Testis (tissue), 5 donors: ENCODE results near the gene KPRP. TPM values are rescaled to one million over a fixed set of nuclear protein-coding genes. Genes with fewer than 3 reads are reported as not detected.

Source experiments
- DNase-seq: peaks from one replicate; pipeline ENCODE4 v3.0.0-alpha.2; 2019
- H3K27ac ChIP-seq, 2 donors: fragments of 200-600 bp; sonication (generic); one replicate each; pipeline ENCODE4 v1.5.1; 2019
- H3K27me3 ChIP-seq: fragments of 200-600 bp; sonication (generic); one replicate; pipeline ENCODE4 v1.5.1; 2019
- H3K36me3 ChIP-seq: fragments of 200-600 bp; sonication (generic); one replicate; pipeline ENCODE4 v1.5.1; 2017; ENCODE audit warnings: low read depth; ENCODE audit errors: missing control alignments
- H3K4me1 ChIP-seq: fragments of 200-600 bp; sonication (generic); one replicate; pipeline ENCODE4 v1.5.1; 2019
- H3K4me3 ChIP-seq, 2 donors: fragments of 200-600 bp; sonication (generic); one replicate each; pipeline ENCODE4 v1.5.1; 2017 to 2019
- H3K9me3 ChIP-seq: fragments of 200-600 bp; sonication (generic); one replicate; pipeline ENCODE4 v1.5.1; 2017
- CTCF ChIP-seq, 3 experiments: fragments of 450-650 bp in 2 of 3; fragments of 200-600 bp in 1 of 3; sonication (generic) in 1 of 3; IDR thresholded peaks; one replicate each; pipeline ENCODE4 v1.5.1; 2016 to 2019; ENCODE audit warnings: antibody characterized with exemption in 3 of 3, mild to moderate bottlenecking in 2 of 3, moderate library complexity in 1 of 3
- POLR2A ChIP-seq: fragments of 450-650 bp; IDR thresholded peaks from one replicate; pipeline ENCODE4 v1.6.1; 2017; ENCODE audit warnings: antibody characterized with exemption, mild to moderate bottlenecking, moderate library complexity
- WGBS, 2 donors: methylation state at CpG; one replicate each; pipeline ENCODE4 v1.1.5; 2018; 5-methylcytosine and 5-hydroxymethylcytosine counted together
- intact Hi-C: fragments of 100-400 bp; cut with DNase I; formaldehyde crosslinking; loops from one replicate; pipeline ENCODE4 v1.15.1; 2023; ENCODE audit warnings: low total_unique reads
- long read RNA-seq, 2 donors: transcript quantifications; one replicate each; lab custom pipeline, GENCODE V29; 2026
- polyA plus RNA-seq: library from polyadenylated mRNA; stranded (reverse); fragments of 350-450 nt; fragmentation: Illumina TruSeq; extraction: RNeasy Lipid Tissue Mini Kit (QIAGEN cat#74804); gene quantifications from one replicate; pipeline ENCODE4 v1.2.3, GENCODE V29; 2014; ENCODE audit warnings: low read depth, low replicate concordance; ENCODE audit not compliant: insufficient read depth
- total RNA-seq, 2 donors: library from RNA; depleted of rRNA; stranded (reverse); fragments of >200 nt; gene quantifications; one replicate each; pipeline ENCODE4 v1.2.3, GENCODE V29; 2016

KPRP gene
- total RNA-seq (not detected), polyA plus RNA-seq (not detected)
- long read RNA-seq, donor 1: 0 reads
- long read RNA-seq, donor 2: 0 reads

GRCh38 chr1:152757747-152758146 is at the start of gene KPRP:
Gene KPRP, plus strand, starts transcription at chr1:152758025. Its CDS starts 1,564 bp downstream, at chr1:152759589.
- no peak for DNase-seq
- WGBS, 2 donors: 72 to 73% methylated on average over 6 of the region's 6 CpGs

GRCh38 chr1:152718238-152718637 is 39.6 kb upstream of the KPRP start:
- Histone ChIP-seq H3K9me3 (no peaks in the 10 kb centered on the region), H3K27me3 (no peaks in the 10 kb centered on the region), H3K36me3 (no peaks in the 10 kb centered on the region), H3K4me3 (no peak overlapping the region), H3K27ac (no peak overlapping the region), H3K4me1 (no peaks in the 10 kb centered on the region)
- DNase-seq: no peak
- intact Hi-C loops: no loop called here
- TF ChIP-seq POLR2A: no peak
- TF ChIP-seq CTCF (IDR thresholded peaks at IDR 0.05): no peak

More at GRCh38 chr1:152757747-152758146, at the start of gene KPRP:
- Histone ChIP-seq H3K9me3 (no peaks in the 10 kb centered on the region), H3K4me1 (no peaks in the 10 kb centered on the region), H3K27me3 (no peaks in the 10 kb centered on the region), H3K36me3 (no peaks in the 10 kb centered on the region), H3K4me3 (no peak within 1 kb of the TSS), H3K27ac (no peak within 1 kb of the TSS)
- intact Hi-C loops: no loop called here
- TF ChIP-seq CTCF (IDR thresholded peaks at IDR 0.05) (no peak), POLR2A (no peak)

- Histone ChIP-seq H3K4me3 (no peak overlapping the region), H3K27ac (no peak overlapping the region), H3K36me3 (no peaks in the 10 kb centered on the region), H3K4me1 (no peaks in the 10 kb centered on the region), H3K27me3 (no peaks in the 10 kb centered on the region), H3K9me3 (no peaks in the 10 kb centered on the region)
- TF ChIP-seq POLR2A (no peak), CTCF (IDR thresholded peaks at IDR 0.05) (no peak)
- intact Hi-C loops: no loop called here
- DNase-seq: no peak
These were observed 32.6 kb upstream of the KPRP start for GRCh38 chr1:152725261-152725660.

GRCh38 chr1:152728986-152729385 is 28.8 kb upstream of the KPRP start:
- WGBS, 2 donors: 58 to 60% methylated on average over 1 of the region's 1 CpG
- Histone ChIP-seq H3K4me3 (no peak overlapping the region), H3K27me3 (no peaks in the 10 kb centered on the region), H3K27ac (no peak overlapping the region), H3K9me3 (no peaks in the 10 kb centered on the region), H3K36me3 (no peaks in the 10 kb centered on the region), H3K4me1 (no peaks in the 10 kb centered on the region)
- no peak for TF ChIP-seq POLR2A
- no peak for TF ChIP-seq CTCF (IDR thresholded peaks at IDR 0.05)
- intact Hi-C loops: no loop called here
- no peak for DNase-seq

GRCh38 chr1:152735648-152736047 is 22.2 kb upstream of the KPRP start:
- no peak for DNase-seq

More at GRCh38 chr1:152735648-152736047, 22.2 kb upstream of the KPRP start:
- no peak overlapping the region for H3K27ac ChIP-seq
- H3K27me3 ChIP-seq: no peaks in the 10 kb centered on the region
- H3K4me1 ChIP-seq: no peaks in the 10 kb centered on the region
- intact Hi-C loops: no loop called here
- H3K4me3 ChIP-seq: no peak overlapping the region
- TF ChIP-seq CTCF (IDR thresholded peaks at IDR 0.05): no peak
- no peak for TF ChIP-seq POLR2A
- H3K9me3 ChIP-seq: no peaks in the 10 kb centered on the region
- H3K36me3 ChIP-seq: no peaks in the 10 kb centered on the region
- 27 to 33% methylated on average over 1 of the region's 1 CpG for WGBS, 2 donors
